ENCODE results near the gene SLX4IP.

The SLX4IP gene

GRCh38 chr20:10673842-10674683 is 239.0 kb downstream of the SLX4IP start, which contains the start of gene JAG1:
TSS of gene JAG1 (minus strand) at chr20:10673999. CDS start at chr20:10673530, 469 bp downstream.
- Histone ChIP-seq H3K4me2 (peak within 1 kb of the TSS; percentile 89; the same call in 1 of the 2 replicates), H3K9ac (peak within 1 kb of the TSS; percentile 86), H3K27me3 (ENCODE audit: insufficient read depth, low read depth) (no peaks in the 10 kb centered on the region), H4K20me1 (ENCODE audit: insufficient read depth) (no peaks in the 10 kb centered on the region), H3K36me3 (ENCODE audit: insufficient read depth) (no peaks in the 10 kb centered on the region), H3K79me2 (ENCODE audit: insufficient read depth, low read depth) (peaks cover 3% of the 10 kb centered on the region; the same call in 1 of the 2 replicates), H2AFZ (ENCODE audit: low read depth) (peak within 1 kb of the TSS; percentile 54), H3K4me3 (IDR thresholded peaks at IDR 0.05; ENCODE audit: insufficient read depth, low read depth, low read length) (no peak within 1 kb of the TSS), H3K4me1 (ENCODE audit: low read depth, poor library complexity, severe bottlenecking) (peaks cover 11% of the 10 kb centered on the region), H3K27ac (peak within 1 kb of the TSS; percentile 94)
- TF ChIP-seq, protein P1, sequence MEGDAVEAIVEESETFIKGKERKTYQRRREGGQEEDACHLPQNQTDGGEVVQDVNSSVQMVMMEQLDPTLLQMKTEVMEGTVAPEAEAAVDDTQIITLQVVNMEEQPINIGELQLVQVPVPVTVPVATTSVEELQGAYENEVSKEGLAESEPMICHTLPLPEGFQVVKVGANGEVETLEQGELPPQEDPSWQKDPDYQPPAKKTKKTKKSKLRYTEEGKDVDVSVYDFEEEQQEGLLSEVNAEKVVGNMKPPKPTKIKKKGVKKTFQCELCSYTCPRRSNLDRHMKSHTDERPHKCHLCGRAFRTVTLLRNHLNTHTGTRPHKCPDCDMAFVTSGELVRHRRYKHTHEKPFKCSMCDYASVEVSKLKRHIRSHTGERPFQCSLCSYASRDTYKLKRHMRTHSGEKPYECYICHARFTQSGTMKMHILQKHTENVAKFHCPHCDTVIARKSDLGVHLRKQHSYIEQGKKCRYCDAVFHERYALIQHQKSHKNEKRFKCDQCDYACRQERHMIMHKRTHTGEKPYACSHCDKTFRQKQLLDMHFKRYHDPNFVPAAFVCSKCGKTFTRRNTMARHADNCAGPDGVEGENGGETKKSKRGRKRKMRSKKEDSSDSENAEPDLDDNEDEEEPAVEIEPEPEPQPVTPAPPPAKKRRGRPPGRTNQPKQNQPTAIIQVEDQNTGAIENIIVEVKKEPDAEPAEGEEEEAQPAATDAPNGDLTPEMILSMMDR (conservative IDR thresholded peaks at IDR 0.05; ENCODE audit: low read depth, low read length) = no peak

DNA sequence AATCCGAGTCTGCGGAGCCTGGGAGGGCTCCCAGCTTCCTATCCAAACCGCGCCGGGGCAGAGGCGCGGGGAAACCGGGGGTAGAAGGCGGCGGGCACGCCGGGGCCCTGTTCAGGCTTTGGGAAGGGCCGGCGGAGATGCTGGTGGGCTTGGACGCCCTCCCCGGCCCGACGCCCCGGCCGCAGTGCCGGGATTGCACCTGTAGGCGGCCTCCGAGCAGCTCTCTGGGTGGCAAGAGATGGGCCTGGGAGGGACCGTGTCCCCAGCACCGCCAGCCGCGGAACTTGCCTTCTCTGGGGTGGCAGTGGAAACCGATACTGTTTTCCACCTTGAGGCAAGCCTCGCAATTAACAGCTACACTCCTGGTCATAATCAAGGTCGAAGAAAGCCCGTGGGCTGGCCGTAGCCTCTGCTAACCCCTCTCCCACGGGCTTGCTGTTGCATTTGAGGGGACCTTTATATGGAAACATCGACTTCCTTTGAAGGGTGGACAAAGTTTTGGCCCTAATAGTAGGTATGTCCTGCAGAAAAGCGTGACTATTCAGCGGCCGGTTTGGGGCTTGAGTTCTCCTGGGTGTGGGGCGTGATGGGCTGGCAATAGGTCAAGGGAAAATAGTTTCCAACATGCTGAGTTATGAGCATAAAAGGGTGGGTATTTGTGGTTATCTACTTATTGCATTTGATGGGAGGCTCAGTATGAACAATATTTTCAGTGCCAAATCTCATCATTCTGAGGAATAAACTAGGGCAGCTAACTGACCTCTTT is 239.8 kb downstream of the SLX4IP start:
- no peaks in the 10 kb centered on the region for H3K27me3 ChIP-seq (ENCODE audit: insufficient read depth, low read depth)
- TF ChIP-seq, protein P1 (conservative IDR thresholded peaks at IDR 0.05; ENCODE audit: low read depth, low read length) = peak; percentile 39
- H4K20me1 ChIP-seq (ENCODE audit: insufficient read depth) = no peaks in the 10 kb centered on the region
- no peaks in the 10 kb centered on the region for H3K36me3 ChIP-seq (ENCODE audit: insufficient read depth)
- peaks cover 3% of the 10 kb centered on the region for H3K4me1 ChIP-seq (ENCODE audit: low read depth, poor library complexity, severe bottlenecking)
- peak overlapping the region; percentile 47 for H2AFZ ChIP-seq (ENCODE audit: low read depth)
- peak overlapping the region; percentile 94 for H3K27ac ChIP-seq
- peak overlapping the region; percentile 50; the same call in 1 of the 2 replicates for H3K4me2 ChIP-seq
- H3K9ac ChIP-seq = peak overlapping the region; percentile 86
- no peaks in the 10 kb centered on the region; the same call in 1 of the 2 replicates for H3K79me2 ChIP-seq (ENCODE audit: insufficient read depth, low read depth)
- H3K4me3 ChIP-seq (IDR thresholded peaks at IDR 0.05; ENCODE audit: insufficient read depth, low read depth, low read length) = no peak overlapping the region

GRCh38 chr20:10675450-10675848 is 240.3 kb downstream of the SLX4IP start:
- Histone ChIP-seq H3K4me2 (peak overlapping the region; percentile 50; the same call in 1 of the 2 replicates), H4K20me1 (ENCODE audit: insufficient read depth) (no peaks in the 10 kb centered on the region), H3K27me3 (ENCODE audit: insufficient read depth, low read depth) (no peaks in the 10 kb centered on the region), H3K4me3 (IDR thresholded peaks at IDR 0.05; ENCODE audit: insufficient read depth, low read depth, low read length) (no peak overlapping the region), H3K4me1 (ENCODE audit: low read depth, poor library complexity, severe bottlenecking) (peaks cover 2% of the 10 kb centered on the region), H3K79me2 (ENCODE audit: insufficient read depth, low read depth) (no peaks in the 10 kb centered on the region), H2AFZ (ENCODE audit: low read depth) (peak overlapping the region; percentile 47; the same call in 1 of the 2 replicates), H3K36me3 (ENCODE audit: insufficient read depth) (no peaks in the 10 kb centered on the region), H3K9ac (no peak overlapping the region), H3K27ac (no peak overlapping the region)
- TF ChIP-seq, protein P1 (conservative IDR thresholded peaks at IDR 0.05; ENCODE audit: low read depth, low read length) = no peak

DNA sequence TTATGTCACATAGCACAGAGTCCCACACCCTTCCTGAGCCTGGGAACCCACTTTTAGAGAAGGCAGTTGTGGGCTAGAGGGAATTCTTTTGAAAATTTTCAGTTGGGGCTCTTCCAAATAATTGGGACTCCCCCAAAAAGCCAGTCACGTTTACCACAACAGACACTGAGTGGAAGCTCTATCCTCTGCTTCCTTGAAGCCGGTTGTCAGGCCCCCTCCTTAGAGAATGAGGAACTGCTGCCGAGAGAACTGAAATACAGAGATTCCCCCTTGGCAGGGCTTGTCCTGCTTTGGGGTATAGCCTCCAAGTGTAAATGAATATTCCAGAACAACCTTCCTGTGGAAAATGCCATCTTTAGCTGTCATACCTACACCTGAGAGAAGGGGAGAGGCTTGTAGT is 241.4 kb downstream of the SLX4IP start:
- TF ChIP-seq, protein P1 (conservative IDR thresholded peaks at IDR 0.05; ENCODE audit: low read depth, low read length) = no peak
- Histone ChIP-seq H3K9ac (no peak overlapping the region), H4K20me1 (ENCODE audit: insufficient read depth) (no peaks in the 10 kb centered on the region)

More for the DNA sequence above, 241.4 kb downstream of the SLX4IP start:
- H3K27me3 ChIP-seq (ENCODE audit: insufficient read depth, low read depth) = no peaks in the 10 kb centered on the region
- H3K4me1 ChIP-seq (ENCODE audit: low read depth, poor library complexity, severe bottlenecking) = peaks cover 2% of the 10 kb centered on the region
- H3K27ac ChIP-seq = no peak overlapping the region
- no peak overlapping the region for H3K4me2 ChIP-seq
- H3K79me2 ChIP-seq (ENCODE audit: insufficient read depth, low read depth) = no peaks in the 10 kb centered on the region
- no peaks in the 10 kb centered on the region for H3K36me3 ChIP-seq (ENCODE audit: insufficient read depth)
- H2AFZ ChIP-seq (ENCODE audit: low read depth) = no peak overlapping the region
- no peak overlapping the region for H3K4me3 ChIP-seq (IDR thresholded peaks at IDR 0.05; ENCODE audit: insufficient read depth, low read depth, low read length)

All from KMS-11 (cell line).